SK-N-SH (cell line): ENCODE measurements around the gene RABIF. TPM values are rescaled to one million over a fixed set of nuclear protein-coding genes. Genes with fewer than 3 reads are reported as not detected.

Experiments used
- CTCF ChIA-PET: fragments of 300-600, 350-600 bp; formaldehyde crosslinking; extraction: SDS; loops from one replicate; lab custom pipeline; 2021; lab: Yijun Ruan, JAX
- POLR2A ChIA-PET: fragments of 350-600 bp; sonication (Branson Sonifier 250); formaldehyde crosslinking; extraction: SDS; loops from one replicate; lab custom pipeline; 2020; ENCODE audit warnings: antibody characterized with exemption, inconsistent platforms; lab: Yijun Ruan, JAX
- DNase-seq: peaks from one replicate; pipeline ENCODE4 v3.0.0; 2012
- H2AFZ ChIP-seq: fragments of 200-600 bp; sonication (generic); 2 replicates; pipeline ENCODE4 v1.8.1; 2016; ENCODE audit warnings: antibody characterized with exemption, mild to moderate bottlenecking, low read depth
- H3F3A ChIP-seq: fragments of 200-600 bp; sonication (generic); replicated peaks from 2 replicates; pipeline ENCODE3; 2016; ENCODE audit warnings: antibody characterized with exemption, mild to moderate bottlenecking; ENCODE audit not compliant: insufficient read depth
- H3K27ac ChIP-seq, 2 experiments: fragments of 200-500 bp in 1 of 2; fragments of 200-600 bp in 1 of 2; sonication (Bioruptor generic) in 1 of 2; sonication (generic), shearing (Covaris generic) in 1 of 2; 2 replicates each; pipeline versions ENCODE4 v1.5.1 to v1.6.1; 2014 to 2016; ENCODE audit warnings: low read depth in 2 of 2, inconsistent platforms in 1 of 2, low read length in 1 of 2, mild to moderate bottlenecking in 1 of 2, mixed read lengths in 1 of 2
- H3K27me3 ChIP-seq: fragments of 200-600 bp; sonication (generic), shearing (Covaris generic); 2 replicates; pipeline ENCODE4 v1.6.1; 2016; ENCODE audit warnings: mixed run types; ENCODE audit not compliant: insufficient read depth
- H3K36me3 ChIP-seq, 2 experiments: fragments of 200-500 bp in 1 of 2; fragments of 200-600 bp in 1 of 2; sonication (Bioruptor generic) in 1 of 2; sonication (generic) in 1 of 2; replicated peaks in 1 of 2; 2 replicates each; pipeline versions ENCODE3 to v1.5.1; 2014 to 2016; ENCODE audit warnings: low read length in 1 of 2, mild to moderate bottlenecking in 1 of 2; ENCODE audit not compliant: insufficient read depth in 2 of 2, control insufficient read depth in 1 of 2
- H3K4me1 ChIP-seq, 2 experiments: fragments of 200-500 bp in 1 of 2; fragments of 200-600 bp in 1 of 2; sonication (Bioruptor generic) in 1 of 2; sonication (generic), shearing (Covaris generic) in 1 of 2; 2 replicates each; pipeline versions ENCODE4 v1.5.1 to v1.6.1; 2014 to 2016; ENCODE audit warnings: low read depth in 1 of 2, low read length in 1 of 2, mixed run types in 1 of 2; ENCODE audit not compliant: insufficient read depth in 2 of 2, control insufficient read depth in 1 of 2
- H3K4me2 ChIP-seq: fragments of 200-600 bp; sonication (generic), shearing (Covaris generic); 2 replicates; pipeline ENCODE4 v1.6.1; 2017; ENCODE audit warnings: mixed run types
- H3K4me3 ChIP-seq, 2 experiments: fragments of 200-500 bp in 1 of 2; fragments of 200-600 bp in 1 of 2; sonication (Bioruptor generic) in 1 of 2; sonication (generic), shearing (Covaris generic) in 1 of 2; 2 replicates each; pipeline versions ENCODE4 v1.5.1 to v1.8.1; 2014 to 2016; ENCODE audit warnings: low read depth in 2 of 2, inconsistent platforms in 1 of 2, low read length in 1 of 2, mild to moderate bottlenecking in 1 of 2, mixed read lengths in 1 of 2, moderate library complexity in 1 of 2
- H3K79me2 ChIP-seq: fragments of 200-600 bp; sonication (generic); 2 replicates; pipeline ENCODE4 v1.8.1; 2017; ENCODE audit warnings: mild to moderate bottlenecking; ENCODE audit not compliant: insufficient read depth
- H3K9ac ChIP-seq: fragments of 200-600 bp; sonication (generic); 2 replicates; pipeline ENCODE4 v1.6.1; 2017; ENCODE audit warnings: mixed run types
- H3K9me2 ChIP-seq: fragments of 200-600 bp; sonication (generic); 2 replicates; pipeline ENCODE4 v1.6.1; 2017; ENCODE audit warnings: mixed run types
- H3K9me3 ChIP-seq: fragments of 200-600 bp; sonication (generic); 2 replicates; pipeline ENCODE4 v1.6.1; 2017; ENCODE audit warnings: mixed run types, mild to moderate bottlenecking, moderate library complexity
- H4K20me1 ChIP-seq: fragments of 200-600 bp; sonication (generic); 2 replicates; pipeline ENCODE4 v1.6.1; 2017; ENCODE audit warnings: mild to moderate bottlenecking, mixed run types; ENCODE audit not compliant: insufficient read depth
- GABPA ChIP-seq: IDR thresholded peaks from 2 replicates; pipeline ENCODE4 v1.4.0; 2012; ENCODE audit warnings: low read depth, mild to moderate bottlenecking
- MEF2A ChIP-seq: IDR thresholded peaks from 2 replicates; pipeline ENCODE4 v1.4.0; 2012; ENCODE audit warnings: low read depth, borderline replicate concordance
- MXI1 ChIP-seq: IDR thresholded peaks from 2 replicates; pipeline ENCODE4 v1.6.1; 2012; ENCODE audit warnings: mild to moderate bottlenecking, low read depth, low read length, improper control_type of control experiment
- NFIC ChIP-seq: IDR thresholded peaks from 2 replicates; pipeline ENCODE4 v1.4.0; 2012; ENCODE audit warnings: borderline replicate concordance
- NRF1 ChIP-seq: IDR thresholded peaks from 2 replicates; pipeline ENCODE4 v1.6.1; 2012; ENCODE audit warnings: low read depth, mild to moderate bottlenecking, low read length
- POLR2AphosphoS5 ChIP-seq: IDR thresholded peaks from 2 replicates; pipeline ENCODE4 v1.6.1; 2012; ENCODE audit warnings: low read depth, low read length
- RAD21 ChIP-seq: IDR thresholded peaks from 2 replicates; pipeline ENCODE4 v1.6.1; 2012; ENCODE audit warnings: mild to moderate bottlenecking, low read length
- RCOR1 ChIP-seq: fragments of 150-350 bp; IDR thresholded peaks from 2 replicates; pipeline ENCODE4 v1.6.1; 2017; ENCODE audit warnings: antibody characterized with exemption, low read length
- RXRA ChIP-seq: IDR thresholded peaks from 2 replicates; pipeline ENCODE4 v1.4.0; 2012; ENCODE audit warnings: low read depth, mild to moderate bottlenecking, borderline replicate concordance
- SIN3A ChIP-seq: IDR thresholded peaks from 2 replicates; pipeline ENCODE4 v1.6.1; 2012; ENCODE audit warnings: low read depth, mild to moderate bottlenecking, low read length, moderate library complexity, borderline replicate concordance
- SMC3 ChIP-seq: IDR thresholded peaks from 2 replicates; pipeline ENCODE4 v1.6.1; 2012; ENCODE audit warnings: low read depth, low read length, improper control_type of control experiment
- TCF12 ChIP-seq: IDR thresholded peaks from 2 replicates; pipeline ENCODE4 v1.4.0; 2012
- YY1 ChIP-seq: IDR thresholded peaks from 2 replicates; pipeline ENCODE4 v1.4.0; 2012; ENCODE audit warnings: low read depth, mild to moderate bottlenecking
- WGBS: methylation state at CpG from one replicate; pipeline ENCODE4 v1.1.6; 2017; ENCODE audit warnings: low lambda C conversion rate; 5-methylcytosine and 5-hydroxymethylcytosine counted together
- polyA plus RNA-seq, 3 experiments: library from polyadenylated mRNA; depleted of rRNA; stranded (reverse); fragments of >200 nt; gene quantifications; 2 replicates each; pipeline ENCODE4 v1.2.3, GENCODE V29; 2012
- TF ChIP-seq, protein P1 (sequence below): fragments of 150-350 bp; IDR thresholded peaks from 2 replicates; pipeline ENCODE4 v1.6.1; 2017; ENCODE audit warnings: antibody characterized with exemption, low read length, low read depth, borderline replicate concordance
- TF ChIP-seq, protein P2 (sequence below): IDR thresholded peaks from 2 replicates; pipeline ENCODE4 v1.4.0; 2012; ENCODE audit warnings: low read depth
- TF ChIP-seq, protein P3 (sequence below): fragments of 200-600 bp; sonication (generic); IDR thresholded peaks from 2 replicates; pipeline ENCODE4 v1.6.1; 2017; ENCODE audit warnings: antibody characterized with exemption, mild to moderate bottlenecking, moderate library complexity
- TF ChIP-seq, protein P4 (sequence below): IDR thresholded peaks from 2 replicates; pipeline ENCODE4 v1.4.0; 2012; ENCODE audit warnings: low read depth, borderline replicate concordance

Gene RABIF
- polyA plus RNA-seq, 1 of the 3 experiments (the other 2 are of a cell fraction) = 10.7 TPM

DNA sequence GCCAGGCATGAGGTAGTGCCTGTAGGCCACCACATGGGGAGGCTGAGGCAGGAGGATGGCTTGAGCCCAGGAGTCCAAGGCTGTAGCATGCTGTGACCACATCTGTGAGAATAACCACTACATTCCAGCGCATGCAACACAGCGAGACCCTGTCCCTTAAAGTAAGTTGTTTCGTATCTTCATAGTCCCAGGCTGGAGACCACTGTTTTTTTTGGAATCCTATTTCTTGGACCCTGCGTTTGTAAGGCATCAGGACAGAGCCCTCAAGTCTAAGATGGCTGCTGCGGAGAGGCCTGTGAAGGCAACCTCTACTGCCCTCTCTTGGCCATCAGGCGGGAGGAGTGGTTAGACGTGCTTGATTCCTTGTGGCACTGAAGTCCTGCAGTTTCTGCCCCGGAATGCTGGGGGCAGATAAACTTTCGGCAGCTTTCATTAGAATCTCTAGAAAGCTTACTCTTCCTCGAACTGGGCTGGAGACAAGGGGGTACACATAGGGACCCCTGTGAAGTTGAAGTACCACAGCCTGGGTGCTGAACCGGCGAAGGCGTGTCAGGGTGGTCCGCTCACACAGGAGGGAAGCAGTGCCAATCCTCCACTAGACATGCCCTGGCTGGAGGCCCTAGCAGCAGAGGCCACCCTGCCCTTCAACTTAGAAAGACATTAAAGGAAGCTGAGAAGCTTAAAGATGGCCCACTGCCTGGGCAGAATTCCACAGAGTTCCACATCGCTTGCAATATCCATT is 36.6 kb downstream of the RABIF start:
- H3K9ac ChIP-seq = no peak overlapping the region
- no peaks in the 10 kb centered on the region for H3K79me2 ChIP-seq
- ChIA-PET CTCF (interaction anchor here (0.8 to 1.9 kb wide), 7 partner anchors 23 to 133 kb away, joined by 3 to 5 read pairs (median 4); partner anchors contain the start of gene PCAT6), POLR2A (interaction anchor here (1.6 kb wide), 1 partner anchor 41 kb away, joined by 3 read pairs; the partner anchor contains the start of gene PCAT6)
- H3K4me3 ChIP-seq = no peak overlapping the region; a peak in 1 of 4 replicates
- peak overlapping the region; percentile 76; the same call in 1 of the 2 replicates for H2AFZ ChIP-seq
- no peaks in the 10 kb centered on the region for H3K9me2 ChIP-seq
- WGBS = 73% methylated on average over 15 of the region's 15 CpGs
- TF ChIP-seq TCF12 (no peak), NRF1 (no peak), RXRA (no peak), RAD21 (peak; percentile 71), MXI1 (no peak), GABPA (no peak), POLR2AphosphoS5 (no peak), RCOR1 (no peak), NFIC (no peak), SIN3A (no peak), SMC3 (peak; percentile 38; the same call in 1 of the 2 replicates), MEF2A (no peak), YY1 (peak; percentile 85)
- TF ChIP-seq, protein P1, sequence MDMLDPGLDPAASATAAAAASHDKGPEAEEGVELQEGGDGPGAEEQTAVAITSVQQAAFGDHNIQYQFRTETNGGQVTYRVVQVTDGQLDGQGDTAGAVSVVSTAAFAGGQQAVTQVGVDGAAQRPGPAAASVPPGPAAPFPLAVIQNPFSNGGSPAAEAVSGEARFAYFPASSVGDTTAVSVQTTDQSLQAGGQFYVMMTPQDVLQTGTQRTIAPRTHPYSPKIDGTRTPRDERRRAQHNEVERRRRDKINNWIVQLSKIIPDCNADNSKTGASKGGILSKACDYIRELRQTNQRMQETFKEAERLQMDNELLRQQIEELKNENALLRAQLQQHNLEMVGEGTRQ = no peak
- TF ChIP-seq, protein P2, sequence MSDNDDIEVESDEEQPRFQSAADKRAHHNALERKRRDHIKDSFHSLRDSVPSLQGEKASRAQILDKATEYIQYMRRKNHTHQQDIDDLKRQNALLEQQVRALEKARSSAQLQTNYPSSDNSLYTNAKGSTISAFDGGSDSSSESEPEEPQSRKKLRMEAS = no peak
- TF ChIP-seq, protein P3, sequence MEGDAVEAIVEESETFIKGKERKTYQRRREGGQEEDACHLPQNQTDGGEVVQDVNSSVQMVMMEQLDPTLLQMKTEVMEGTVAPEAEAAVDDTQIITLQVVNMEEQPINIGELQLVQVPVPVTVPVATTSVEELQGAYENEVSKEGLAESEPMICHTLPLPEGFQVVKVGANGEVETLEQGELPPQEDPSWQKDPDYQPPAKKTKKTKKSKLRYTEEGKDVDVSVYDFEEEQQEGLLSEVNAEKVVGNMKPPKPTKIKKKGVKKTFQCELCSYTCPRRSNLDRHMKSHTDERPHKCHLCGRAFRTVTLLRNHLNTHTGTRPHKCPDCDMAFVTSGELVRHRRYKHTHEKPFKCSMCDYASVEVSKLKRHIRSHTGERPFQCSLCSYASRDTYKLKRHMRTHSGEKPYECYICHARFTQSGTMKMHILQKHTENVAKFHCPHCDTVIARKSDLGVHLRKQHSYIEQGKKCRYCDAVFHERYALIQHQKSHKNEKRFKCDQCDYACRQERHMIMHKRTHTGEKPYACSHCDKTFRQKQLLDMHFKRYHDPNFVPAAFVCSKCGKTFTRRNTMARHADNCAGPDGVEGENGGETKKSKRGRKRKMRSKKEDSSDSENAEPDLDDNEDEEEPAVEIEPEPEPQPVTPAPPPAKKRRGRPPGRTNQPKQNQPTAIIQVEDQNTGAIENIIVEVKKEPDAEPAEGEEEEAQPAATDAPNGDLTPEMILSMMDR = peak; percentile 65
- TF ChIP-seq, protein P4, sequence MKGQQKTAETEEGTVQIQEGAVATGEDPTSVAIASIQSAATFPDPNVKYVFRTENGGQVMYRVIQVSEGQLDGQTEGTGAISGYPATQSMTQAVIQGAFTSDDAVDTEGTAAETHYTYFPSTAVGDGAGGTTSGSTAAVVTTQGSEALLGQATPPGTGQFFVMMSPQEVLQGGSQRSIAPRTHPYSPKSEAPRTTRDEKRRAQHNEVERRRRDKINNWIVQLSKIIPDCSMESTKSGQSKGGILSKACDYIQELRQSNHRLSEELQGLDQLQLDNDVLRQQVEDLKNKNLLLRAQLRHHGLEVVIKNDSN = no peak
- no peaks in the 10 kb centered on the region for H3K9me3 ChIP-seq
- H3K36me3 ChIP-seq = no peaks in the 10 kb centered on the region
- no peaks in the 10 kb centered on the region for H3F3A ChIP-seq
- no peak overlapping the region for H3K27ac ChIP-seq
- H3K4me1 ChIP-seq = no peaks in the 10 kb centered on the region
- no peaks in the 10 kb centered on the region for H4K20me1 ChIP-seq
- DNase-seq = peak; percentile 67
- H3K27me3 ChIP-seq = no peaks in the 10 kb centered on the region
- H3K4me2 ChIP-seq = no peak overlapping the region
